SU-DHL-6 (cell line): ENCODE measurements around the gene STIL.
A peak's percentile ranks its signal among the peaks of the same experiment; 100 is the strongest.

Source experiments
- H2AFZ ChIP-seq: fragments of 200-600 bp; sonication (generic); 2 replicates; pipeline ENCODE4 v1.6.1; 2014; ENCODE audit warnings: low read depth, mild to moderate bottlenecking, moderate library complexity, mixed read lengths, antibody characterized with exemption, low read length; ENCODE audit not compliant: severe bottlenecking
- H3F3A ChIP-seq: fragments of 200-600 bp; shearing (Covaris generic); 2 replicates; pipeline ENCODE4 v1.6.0; 2016; ENCODE audit warnings: antibody characterized with exemption, mild to moderate bottlenecking; ENCODE audit not compliant: insufficient read depth
- H3K27ac ChIP-seq: fragments of 200-600 bp; sonication (generic); 2 replicates; pipeline ENCODE4 v1.5.1; 2016; ENCODE audit warnings: low read depth, mild to moderate bottlenecking, low read length, moderate library complexity, mixed read lengths
- H3K27me3 ChIP-seq: fragments of 200-600 bp; sonication (generic), shearing (Covaris generic); 2 replicates; pipeline ENCODE4 v1.6.0; 2014; ENCODE audit warnings: mild to moderate bottlenecking, low read length
- H3K36me3 ChIP-seq: fragments of 200-600 bp; sonication (generic); 2 replicates; pipeline ENCODE4 v1.6.1; 2014; ENCODE audit warnings: mild to moderate bottlenecking, low read length, mixed read lengths
- H3K4me2 ChIP-seq: fragments of 300-600, 200-600 bp; shearing (Covaris generic), sonication (generic); 2 replicates; pipeline ENCODE4 v1.6.0; 2014; ENCODE audit warnings: low read length, low read depth, mild to moderate bottlenecking; ENCODE audit not compliant: poor library complexity, severe bottlenecking
- H3K4me3 ChIP-seq: fragments of 200-600 bp; sonication (generic); 2 replicates; pipeline ENCODE4 v1.5.1; 2014; ENCODE audit warnings: antibody characterized with exemption, low read length, mild to moderate bottlenecking, mixed read lengths; ENCODE audit not compliant: insufficient read depth, poor library complexity, severe bottlenecking
- H3K79me2 ChIP-seq: fragments of 200-600 bp; sonication (generic); 2 replicates; pipeline ENCODE4 v1.6.1; 2014; ENCODE audit warnings: mild to moderate bottlenecking, low read length, moderate library complexity; ENCODE audit not compliant: insufficient read depth
- H3K9ac ChIP-seq: fragments of 200-600 bp; sonication (generic); 2 replicates; pipeline ENCODE4 v1.7.0; 2014; ENCODE audit warnings: mild to moderate bottlenecking, low read length
- H3K9me2 ChIP-seq: fragments of 200-600 bp; sonication (generic); replicated peaks from 2 replicates; pipeline ENCODE4 v1.6.1; 2014; ENCODE audit warnings: low read length; ENCODE audit not compliant: insufficient read depth
- H3K9me3 ChIP-seq: fragments of 200-600 bp; sonication (generic); 2 replicates; pipeline ENCODE4 v1.6.1; 2014; ENCODE audit warnings: low read length, mixed read lengths; ENCODE audit not compliant: insufficient read depth
- H4K20me1 ChIP-seq: fragments of 200-600 bp; sonication (generic); 2 replicates; pipeline ENCODE4 v1.6.1; 2014; ENCODE audit warnings: low read depth, mild to moderate bottlenecking, antibody characterized with exemption, low read length, moderate library complexity, mixed read lengths
- CTCF ChIP-seq: fragments of 200-600 bp; sonication (generic); IDR thresholded peaks from one replicate; pipeline ENCODE4 v1.5.1; 2017; ENCODE audit warnings: antibody characterized with exemption, mild to moderate bottlenecking, low read length, moderate library complexity; ENCODE audit not compliant: insufficient read depth, poor library complexity, severe bottlenecking
- EZH2phosphoT487 ChIP-seq: fragments of 200-600 bp; sonication (generic), shearing (Covaris generic); conservative IDR thresholded peaks from 2 replicates; pipeline ENCODE4 v1.6.1; 2018; ENCODE audit warnings: mild to moderate bottlenecking, antibody characterized with exemption, low read length, moderate library complexity, mixed read lengths

STIL gene

GRCh38 chr1:47340227-47340626 lies 26.3 kb upstream of the STIL start:
- H3K27me3 ChIP-seq, result no peaks in the 10 kb centered on the region
- no peaks in the 10 kb centered on the region for H3K9me3 ChIP-seq
- H3K9me2 ChIP-seq, result no peaks in the 10 kb centered on the region
- no peaks in the 10 kb centered on the region; the same call in 1 of the 2 replicates for H3K36me3 ChIP-seq
- H3K4me3 ChIP-seq, result no peak overlapping the region
- H3K4me2 ChIP-seq, result no peak overlapping the region
- peaks cover 85% of the 10 kb centered on the region for H3K79me2 ChIP-seq
- H4K20me1 ChIP-seq, result no peaks in the 10 kb centered on the region; the same call in 1 of the 2 replicates
- no peak overlapping the region for H2AFZ ChIP-seq
- TF ChIP-seq EZH2phosphoT487, result no peak
- TF ChIP-seq CTCF, result no peak
- H3K9ac ChIP-seq, result no peak overlapping the region
- no peak overlapping the region for H3K27ac ChIP-seq
- H3F3A ChIP-seq, result peaks cover 10% of the 10 kb centered on the region; the same call in 1 of the 2 replicates

- Histone ChIP-seq H3K27me3 (no peaks in the 10 kb centered on the region), H3K27ac (no peak overlapping the region), H2AFZ (no peak overlapping the region), H3F3A (peaks cover 11% of the 10 kb centered on the region), H3K79me2 (peaks cover 81% of the 10 kb centered on the region), H3K9me3 (no peaks in the 10 kb centered on the region), H4K20me1 (no peaks in the 10 kb centered on the region; the same call in 1 of the 2 replicates), H3K9ac (no peak overlapping the region), H3K4me2 (peak overlapping the region; percentile 15), H3K36me3 (no peaks in the 10 kb centered on the region; the same call in 1 of the 2 replicates), H3K4me3 (no peak overlapping the region), H3K9me2 (no peaks in the 10 kb centered on the region)
- no peak for TF ChIP-seq EZH2phosphoT487
- no peak for TF ChIP-seq CTCF
These were observed 24.5 kb upstream of the STIL start for GRCh38 chr1:47338249-47339077.

- H3K36me3 ChIP-seq, result no peaks in the 10 kb centered on the region; the same call in 1 of the 2 replicates
- H3K9me3 ChIP-seq, result no peaks in the 10 kb centered on the region
- peaks cover 76% of the 10 kb centered on the region for H3K79me2 ChIP-seq
- no peak overlapping the region for H2AFZ ChIP-seq
- H3K9me2 ChIP-seq, result no peaks in the 10 kb centered on the region
- H3F3A ChIP-seq, result peaks cover 14% of the 10 kb centered on the region
- H4K20me1 ChIP-seq, result no peaks in the 10 kb centered on the region; the same call in 1 of the 2 replicates
- no peak for TF ChIP-seq EZH2phosphoT487
- TF ChIP-seq CTCF, result no peak
- H3K27ac ChIP-seq, result no peak overlapping the region
- H3K27me3 ChIP-seq, result no peaks in the 10 kb centered on the region
- H3K4me3 ChIP-seq, result no peak overlapping the region
- no peak overlapping the region for H3K4me2 ChIP-seq
- H3K9ac ChIP-seq, result no peak overlapping the region
These were observed 23.4 kb upstream of the STIL start for GRCh38 chr1:47337350-47337749.
